Transverse colon (tissue), 4 donors: ENCODE data around the gene C19orf25. TPM values are rescaled to one million over a fixed set of nuclear protein-coding genes. Genes with fewer than 3 reads are reported as not detected.
A peak's percentile ranks its signal among the peaks of the same experiment; 100 is the strongest.

ENCODE experiments used
- DNase-seq: peaks from one replicate; pipeline ENCODE4 v3.0.0-alpha.2; 2019
- H3K27ac ChIP-seq, 4 donors: fragments of 200-600 bp; sonication (generic); 2 replicates each; pipeline ENCODE4 v1.5.1; 2016 to 2018; ENCODE audit warnings: inconsistent platforms in 4 of 4
- H3K27me3 ChIP-seq: fragments of 200-600 bp; sonication (generic); 2 replicates; pipeline ENCODE4 v1.5.1; 2017; ENCODE audit warnings: inconsistent platforms
- H3K36me3 ChIP-seq, 4 donors: fragments of 200-600 bp; sonication (generic); 2 replicates each; pipeline ENCODE4 v1.5.1; 2017 to 2019; ENCODE audit warnings: inconsistent platforms in 4 of 4
- H3K4me1 ChIP-seq, 4 donors: fragments of 200-600 bp; sonication (generic); 2 replicates each; pipeline ENCODE4 v1.5.1; 2017 to 2020; ENCODE audit warnings: inconsistent platforms in 4 of 4
- H3K4me3 ChIP-seq, 4 donors: fragments of 200-600 bp; sonication (generic); 1 replicate in 1 of 4; 2 replicates in 3 of 4; pipeline versions ENCODE4 v1.5.1 to v1.6.1; 2017 to 2019; ENCODE audit warnings: inconsistent platforms in 4 of 4
- H3K9me3 ChIP-seq, 2 donors: fragments of 200-600 bp; sonication (generic); 2 replicates each; pipeline ENCODE4 v1.5.1; 2017 to 2019; ENCODE audit warnings: inconsistent platforms in 2 of 2
- CTCF ChIP-seq, 5 experiments: fragments of 200-600 bp in 3 of 5; fragments of 450-650 bp in 2 of 5; sonication (generic) in 3 of 5; IDR thresholded peaks; 1 replicate in 2 of 5; 2 replicates in 3 of 5; pipeline ENCODE4 v1.5.1; 2016 to 2017; ENCODE audit warnings: antibody characterized with exemption in 5 of 5, inconsistent platforms in 3 of 5, mild to moderate bottlenecking in 2 of 5, moderate library complexity in 1 of 5
- EP300 ChIP-seq: sonication (generic); formaldehyde crosslinking; IDR thresholded peaks from one replicate; pipeline ENCODE4 v1.6.1; 2017; ENCODE audit warnings: antibody characterized with exemption, low read depth
- POLR2A ChIP-seq: fragments of 450-650 bp; IDR thresholded peaks from one replicate; pipeline ENCODE4 v1.6.1; 2016; ENCODE audit warnings: antibody characterized with exemption, mild to moderate bottlenecking, moderate library complexity
- POLR2AphosphoS5 ChIP-seq, 3 donors: sonication (generic); formaldehyde crosslinking; IDR thresholded peaks; one replicate each; pipeline ENCODE4 v1.6.1; 2016; ENCODE audit warnings: antibody characterized with exemption in 3 of 3
- WGBS, 2 donors: methylation state at CpG; one replicate each; pipeline ENCODE4 v1.1.5; 2018; ENCODE audit warnings: low coverage in 1 of 2; 5-methylcytosine and 5-hydroxymethylcytosine counted together
- in situ Hi-C, 4 donors: fragments of 200-750 bp; cut with MboI; loops; one replicate each; pipeline versions ENCODE4 v1.15.0 to v1.15.1; 2017; ENCODE audit warnings: low sequenced_read_pairs in 3 of 4, low pct_ligation_motif_present in 1 of 4, low pct_unique_long_range_greater_than_20kb in 1 of 4
- intact Hi-C: fragments of 100-400 bp; cut with DNase I; formaldehyde crosslinking; loops from one replicate; pipeline ENCODE4 v1.15.1; 2023; ENCODE audit warnings: low total_unique reads
- total RNA-seq, 4 donors: library from RNA; depleted of rRNA; stranded (reverse); fragments of >200 nt; gene quantifications; one replicate each; pipeline ENCODE4 v1.1.0, GENCODE V29; 2016

Gene C19orf25
- total RNA-seq, 4 donors from 2014 or later: 36.2 to 89.2 (median 46.0) TPM

- peaks cover 85% of the 10 kb centered on the region for H3K27me3 ChIP-seq
- peaks cover 33 to 65% (median 52%) of the 10 kb centered on the region in 4 donors for H3K4me1 ChIP-seq
- no peak overlapping the region for H3K27ac ChIP-seq
- TF ChIP-seq CTCF (IDR thresholded peaks at IDR 0.05): no peak
- no peak for TF ChIP-seq POLR2A
- TF ChIP-seq EP300: no peak
- no peak for TF ChIP-seq POLR2AphosphoS5 (IDR thresholded peaks at IDR 0.05)
- no peaks in the 10 kb centered on the region for H3K36me3 ChIP-seq
- no peaks in the 10 kb centered on the region for H3K9me3 ChIP-seq
- in situ Hi-C loops (no loop called here), intact Hi-C loops (no loop called here)
- DNase-seq: peak; percentile 67
- WGBS, 2 donors: 2% methylated on average over 43 of the region's 67 CpGs; no CpG with 5 or more reads in 1 of the 2 donors
- H3K4me3 ChIP-seq: peak overlapping the region in 3 of 4 donors; percentile 1 to 45 (median 23)
Measured at GRCh38 chr19:1470305-1471009, 8.6 kb downstream of the C19orf25 start.

GRCh38 chr19:1470055-1470304 is 9.0 kb downstream of the C19orf25 start:
- Histone ChIP-seq H3K9me3 (no peaks in the 10 kb centered on the region), H3K27me3 (peaks cover 90% of the 10 kb centered on the region), H3K36me3 (no peaks in the 10 kb centered on the region), H3K4me1 (peaks cover 33 to 66% (median 54%) of the 10 kb centered on the region in 4 donors), H3K27ac (no peak overlapping the region), H3K4me3 (peak overlapping the region in 2 of 4 donors; percentile 23 to 45)
- TF ChIP-seq EP300 (no peak), CTCF (IDR thresholded peaks at IDR 0.05) (no peak), POLR2AphosphoS5 (IDR thresholded peaks at IDR 0.05) (no peak), POLR2A (no peak)
- no peak for DNase-seq
- in situ Hi-C loops (no loop called here), intact Hi-C loops (no loop called here)
- WGBS, 2 donors: no CpG with 5 or more reads among the region's 22 CpGs

GRCh38 chr19:1469255-1470054 is 9.6 kb downstream of the C19orf25 start:
- Histone ChIP-seq H3K27me3 (peaks cover 92% of the 10 kb centered on the region), H3K36me3 (no peaks in the 10 kb centered on the region), H3K9me3 (no peaks in the 10 kb centered on the region), H3K4me3 (peak overlapping the region in 2 of 4 donors; percentile 23 to 45), H3K27ac (no peak overlapping the region), H3K4me1 (peaks cover 33 to 66% (median 54%) of the 10 kb centered on the region in 4 donors)
- intact Hi-C loops (no loop called here), in situ Hi-C loops (no loop called here)
- TF ChIP-seq CTCF (IDR thresholded peaks at IDR 0.05) (no peak), POLR2AphosphoS5 (IDR thresholded peaks at IDR 0.05) (no peak), EP300 (no peak), POLR2A (no peak)
- WGBS, 2 donors: 2% methylated on average over 18 of the region's 117 CpGs; no CpG with 5 or more reads in 1 of the 2 donors
- no peak for DNase-seq

- no peaks in the 10 kb centered on the region for H3K36me3 ChIP-seq
- TF ChIP-seq CTCF (IDR thresholded peaks at IDR 0.05) (no peak), POLR2A (no peak), EP300 (no peak), POLR2AphosphoS5 (IDR thresholded peaks at IDR 0.05) (no peak)
- peak overlapping the region in 2 of 4 donors; percentile 23 to 25 for H3K4me3 ChIP-seq
- H3K4me1 ChIP-seq: peaks cover 33 to 66% (median 54%) of the 10 kb centered on the region in 4 donors
- H3K9me3 ChIP-seq: no peaks in the 10 kb centered on the region
- in situ Hi-C loops: no loop called here
- WGBS, 2 donors: no CpG with 5 or more reads among the region's 47 CpGs
- peaks cover 92% of the 10 kb centered on the region for H3K27me3 ChIP-seq
- H3K27ac ChIP-seq: no peak overlapping the region
- DNase-seq: no peak
- intact Hi-C loops: no loop called here
Measured at GRCh38 chr19:1468821-1469254, 10.2 kb downstream of the C19orf25 start.
